Measurements from ENCODE around the gene P3H2. TPM values are rescaled to one million over a fixed set of nuclear protein-coding genes. Genes with fewer than 3 reads are reported as not detected.

Gene P3H2
- total RNA-seq, 2 donors from 2014 or later = 285 to 322 TPM

DNA sequence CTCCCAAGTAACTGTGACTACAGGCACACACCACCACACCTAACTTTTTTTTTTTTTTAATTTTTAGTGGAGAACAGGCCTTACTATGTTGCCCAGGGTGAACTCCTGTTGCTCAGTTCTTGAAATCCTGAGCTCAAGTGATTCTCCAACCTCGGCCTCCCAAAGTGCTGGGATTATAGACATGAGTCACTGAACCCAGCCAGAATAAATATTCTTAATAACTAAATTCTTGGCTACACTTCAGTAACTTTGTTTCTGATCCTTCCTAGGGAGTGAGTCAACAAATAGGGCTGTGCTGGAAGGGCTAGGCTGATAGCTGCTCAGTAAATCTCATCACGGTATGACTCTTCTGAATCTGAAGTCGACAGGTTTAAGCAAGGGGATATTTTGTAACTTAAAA, 56.6 kb downstream of the P3H2 start:
- H3K27ac ChIP-seq (ENCODE audit: low read depth, low read length) = no peak overlapping the region
- no peak for DNase-seq
- Mint-ChIP-seq H3K36me3 (ENCODE audit: low read depth) (peaks cover 29% of the 10 kb centered on the region), H3K4me1 (peaks cover 18% of the 10 kb centered on the region), H3K4me3 (no peak overlapping the region), H3K9me3 (no peaks in the 10 kb centered on the region), H3K27ac (no peak overlapping the region), H3K27me3 (ENCODE audit: insufficient read depth) (no peaks in the 10 kb centered on the region)
- peaks cover 6% of the 10 kb centered on the region for H3K4me1 ChIP-seq (ENCODE audit: control insufficient read depth, insufficient read depth, low read length)
- no peak overlapping the region for H3K4me3 ChIP-seq (ENCODE audit: low read length)
- 92 to 100% methylated on average over 1 to 2 of the region's 3 CpGs for WGBS, 2 experiments (ENCODE audit: insufficient coverage in 1 of 2, insufficient read length in 1 of 2)
- H3K36me3 ChIP-seq (ENCODE audit: control insufficient read depth, insufficient read depth, low read length) = peaks cover 81% of the 10 kb centered on the region
- H3K9me3 ChIP-seq (ENCODE audit: control insufficient read depth, low read length) = no peaks in the 10 kb centered on the region
- H3K9ac ChIP-seq (ENCODE audit: extremely low read depth, low read length, poor library complexity, severe bottlenecking) = no peak overlapping the region
- TF ChIP-seq, protein P1, sequence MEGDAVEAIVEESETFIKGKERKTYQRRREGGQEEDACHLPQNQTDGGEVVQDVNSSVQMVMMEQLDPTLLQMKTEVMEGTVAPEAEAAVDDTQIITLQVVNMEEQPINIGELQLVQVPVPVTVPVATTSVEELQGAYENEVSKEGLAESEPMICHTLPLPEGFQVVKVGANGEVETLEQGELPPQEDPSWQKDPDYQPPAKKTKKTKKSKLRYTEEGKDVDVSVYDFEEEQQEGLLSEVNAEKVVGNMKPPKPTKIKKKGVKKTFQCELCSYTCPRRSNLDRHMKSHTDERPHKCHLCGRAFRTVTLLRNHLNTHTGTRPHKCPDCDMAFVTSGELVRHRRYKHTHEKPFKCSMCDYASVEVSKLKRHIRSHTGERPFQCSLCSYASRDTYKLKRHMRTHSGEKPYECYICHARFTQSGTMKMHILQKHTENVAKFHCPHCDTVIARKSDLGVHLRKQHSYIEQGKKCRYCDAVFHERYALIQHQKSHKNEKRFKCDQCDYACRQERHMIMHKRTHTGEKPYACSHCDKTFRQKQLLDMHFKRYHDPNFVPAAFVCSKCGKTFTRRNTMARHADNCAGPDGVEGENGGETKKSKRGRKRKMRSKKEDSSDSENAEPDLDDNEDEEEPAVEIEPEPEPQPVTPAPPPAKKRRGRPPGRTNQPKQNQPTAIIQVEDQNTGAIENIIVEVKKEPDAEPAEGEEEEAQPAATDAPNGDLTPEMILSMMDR (conservative IDR thresholded peaks at IDR 0.05) = no peak
- no peaks in the 10 kb centered on the region for H3K27me3 ChIP-seq (ENCODE audit: control insufficient read depth, insufficient read depth, low read length, poor library complexity, severe bottlenecking)

DNA sequence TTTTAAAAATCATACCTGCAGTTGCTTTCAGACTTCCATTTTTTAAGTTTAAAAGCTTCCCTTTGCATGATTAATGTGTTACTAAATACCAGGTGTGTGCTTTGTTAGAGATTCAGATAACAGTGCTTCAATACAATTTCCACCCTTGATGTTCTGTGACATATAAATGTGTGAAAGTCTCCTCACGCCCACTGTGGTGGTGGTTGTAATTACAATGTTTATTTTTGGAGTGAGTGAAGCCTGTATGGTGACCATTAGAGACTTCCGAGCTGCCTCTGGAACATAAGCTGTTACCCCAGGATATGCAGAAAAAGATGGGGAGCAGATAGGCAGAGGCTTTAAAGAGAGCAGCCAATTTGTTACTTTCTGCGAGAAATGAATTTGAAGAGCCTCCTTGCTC, 57.2 kb downstream of the P3H2 start:
- Histone ChIP-seq H3K9me3 (ENCODE audit: control insufficient read depth, low read length) (no peaks in the 10 kb centered on the region), H3K27ac (ENCODE audit: low read depth, low read length) (no peak overlapping the region)
- no peak for DNase-seq

DNA sequence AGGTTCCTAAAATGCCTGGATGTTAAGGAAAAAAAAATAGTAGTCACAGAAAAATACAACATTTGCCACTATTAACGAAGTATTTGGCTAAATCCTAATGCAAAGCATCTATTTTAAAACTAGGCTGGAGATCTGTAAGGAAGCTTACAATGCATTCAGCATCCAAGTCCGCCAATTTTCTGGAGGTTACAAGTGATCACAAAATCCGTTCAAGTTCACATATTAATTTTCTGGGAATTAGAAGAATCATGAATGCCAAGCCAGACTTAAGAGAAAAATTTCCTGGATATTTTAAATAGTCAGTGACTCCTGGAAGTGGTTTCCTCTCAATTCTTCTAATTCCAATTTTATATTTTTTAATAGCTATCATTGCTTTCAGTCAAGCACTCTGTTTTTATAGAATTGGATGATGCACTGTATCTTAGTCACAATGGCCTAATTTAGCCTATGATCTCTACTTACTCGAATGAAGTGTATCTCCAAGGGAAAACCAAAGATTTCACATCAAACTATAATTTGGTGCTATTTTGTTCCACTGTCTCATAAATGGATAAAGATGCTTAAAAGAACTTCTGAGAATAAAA, 60.4 kb downstream of the P3H2 start:
- Mint-ChIP-seq H3K9me3 (no peaks in the 10 kb centered on the region), H3K4me1 (peaks cover 26% of the 10 kb centered on the region), H3K4me3 (no peak overlapping the region), H3K27me3 (ENCODE audit: insufficient read depth) (no peaks in the 10 kb centered on the region), H3K36me3 (ENCODE audit: low read depth) (peaks cover 14% of the 10 kb centered on the region), H3K27ac (no peak overlapping the region)
- Histone ChIP-seq H3K9ac (ENCODE audit: extremely low read depth, low read length, poor library complexity, severe bottlenecking) (no peak overlapping the region), H3K4me3 (ENCODE audit: low read length) (no peak overlapping the region), H3K36me3 (ENCODE audit: control insufficient read depth, insufficient read depth, low read length) (peaks cover 76% of the 10 kb centered on the region), H3K9me3 (ENCODE audit: control insufficient read depth, low read length) (no peaks in the 10 kb centered on the region), H3K4me1 (ENCODE audit: control insufficient read depth, insufficient read depth, low read length) (peaks cover 6% of the 10 kb centered on the region), H3K27me3 (ENCODE audit: control insufficient read depth, insufficient read depth, low read length, poor library complexity, severe bottlenecking) (no peaks in the 10 kb centered on the region), H3K27ac (ENCODE audit: low read depth, low read length) (no peak overlapping the region)
- 95 to 97% methylated on average over 3 to 4 of the region's 4 CpGs for WGBS, 2 experiments (ENCODE audit: insufficient coverage in 1 of 2, insufficient read length in 1 of 2)
- TF ChIP-seq, protein P1 (conservative IDR thresholded peaks at IDR 0.05) = no peak
- DNase-seq = no peak

More for the DNA sequence above, 57.2 kb downstream of the P3H2 start:
- Mint-ChIP-seq H3K27ac (peak overlapping the region; percentile 52), H3K9me3 (no peaks in the 10 kb centered on the region), H3K4me3 (no peak overlapping the region), H3K4me1 (peaks cover 23% of the 10 kb centered on the region), H3K27me3 (ENCODE audit: insufficient read depth) (no peaks in the 10 kb centered on the region), H3K36me3 (ENCODE audit: low read depth) (peaks cover 29% of the 10 kb centered on the region)
- TF ChIP-seq, protein P1 (conservative IDR thresholded peaks at IDR 0.05) = no peak
- Histone ChIP-seq H3K9ac (ENCODE audit: extremely low read depth, low read length, poor library complexity, severe bottlenecking) (no peak overlapping the region), H3K4me1 (ENCODE audit: control insufficient read depth, insufficient read depth, low read length) (peaks cover 6% of the 10 kb centered on the region), H3K36me3 (ENCODE audit: control insufficient read depth, insufficient read depth, low read length) (peaks cover 81% of the 10 kb centered on the region), H3K4me3 (ENCODE audit: low read length) (no peak overlapping the region), H3K27me3 (ENCODE audit: control insufficient read depth, insufficient read depth, low read length, poor library complexity, severe bottlenecking) (no peaks in the 10 kb centered on the region)
- WGBS, 2 experiments (ENCODE audit: insufficient coverage in 1 of 2, insufficient read length in 1 of 2) = 89 to 95% methylated on average over 1 to 3 of the region's 3 CpGs

Data from endodermal cell (in vitro differentiated cells).